NCI-H2227 treated with DMSO at 0.1 percent for 48 hours (cell line): ENCODE results near the gene CCDC71L.

Experiments used
- DNase-seq: peaks from one replicate; lab custom pipeline; 2025; lab: John Stamatoyannopoulos, UW

CCDC71L gene

DNA sequence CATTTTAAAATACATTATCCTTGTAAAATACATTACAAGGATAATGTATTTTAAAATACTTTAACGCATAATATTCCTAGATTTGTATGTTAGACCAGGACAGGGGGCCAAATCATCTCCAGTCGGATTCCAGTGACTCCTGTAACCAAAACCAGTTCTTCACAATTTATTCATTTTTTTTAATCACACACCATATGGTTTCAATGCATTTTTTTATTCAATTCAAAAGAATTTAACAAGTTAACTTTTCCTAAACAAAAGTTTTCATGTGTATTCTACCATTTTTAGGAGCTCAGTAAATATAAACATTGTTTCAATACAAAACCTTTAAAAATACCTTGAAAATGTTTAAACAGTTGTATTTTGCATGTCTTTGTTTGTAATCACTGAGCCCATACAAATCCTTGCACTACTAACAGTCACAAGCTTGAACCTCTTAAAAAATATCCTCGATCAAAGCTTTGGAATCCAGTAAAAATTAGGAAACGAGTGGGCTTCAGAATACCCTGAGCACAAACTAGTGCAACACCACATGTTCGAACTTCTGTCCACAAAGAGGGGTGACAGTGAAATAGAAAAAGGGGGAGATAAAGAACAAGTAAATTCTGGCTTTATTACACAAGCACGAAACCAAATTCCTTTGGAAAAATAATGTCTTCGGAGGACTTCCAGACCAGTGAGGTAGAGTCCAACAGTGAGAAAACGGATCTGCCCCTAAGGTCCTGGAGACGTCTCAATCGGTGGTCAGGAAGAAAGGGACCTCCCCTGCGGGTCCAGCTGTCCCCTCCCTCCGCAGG, 1.6 kb downstream of the CCDC71L start:
- no peak for DNase-seq

DNA sequence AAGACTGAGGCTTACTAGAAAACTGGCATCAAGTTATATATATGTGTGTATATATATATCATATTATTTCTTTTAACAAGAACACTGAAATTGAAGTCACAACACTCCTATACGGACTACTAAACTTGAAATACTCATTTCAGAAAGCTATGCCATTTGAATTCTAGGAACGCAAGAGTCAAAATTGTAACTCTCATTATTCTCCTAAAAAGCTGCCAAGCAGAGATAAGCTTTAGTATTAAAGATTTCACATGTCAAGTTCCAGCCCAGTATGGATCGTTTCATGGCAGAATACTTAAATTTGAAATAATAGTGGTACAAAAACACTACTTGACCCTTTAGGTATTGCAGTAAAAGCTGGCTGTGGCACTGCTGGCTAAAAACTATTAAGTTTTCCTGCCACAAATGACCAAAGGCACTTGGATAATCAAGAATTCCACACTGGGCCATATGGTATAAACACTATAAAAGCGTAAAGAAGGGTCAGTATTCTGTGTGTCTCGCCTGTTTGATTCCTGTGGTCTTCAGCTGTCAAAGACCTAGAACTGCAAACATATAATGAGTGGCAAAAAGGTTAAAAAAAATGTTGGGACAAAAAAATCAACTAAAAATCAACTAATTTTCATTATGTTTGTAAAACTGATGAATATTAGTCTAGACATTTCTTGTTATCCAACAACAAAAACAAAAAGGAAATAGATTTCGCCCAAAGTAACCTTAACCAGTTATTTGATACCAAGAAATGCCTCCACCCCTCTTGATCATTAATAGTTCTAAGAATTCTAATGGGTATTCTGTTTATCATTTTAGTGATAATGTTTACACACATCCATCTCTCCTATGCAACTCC, 2.4 kb downstream of the CCDC71L start:
- DNase-seq = no peak

DNA sequence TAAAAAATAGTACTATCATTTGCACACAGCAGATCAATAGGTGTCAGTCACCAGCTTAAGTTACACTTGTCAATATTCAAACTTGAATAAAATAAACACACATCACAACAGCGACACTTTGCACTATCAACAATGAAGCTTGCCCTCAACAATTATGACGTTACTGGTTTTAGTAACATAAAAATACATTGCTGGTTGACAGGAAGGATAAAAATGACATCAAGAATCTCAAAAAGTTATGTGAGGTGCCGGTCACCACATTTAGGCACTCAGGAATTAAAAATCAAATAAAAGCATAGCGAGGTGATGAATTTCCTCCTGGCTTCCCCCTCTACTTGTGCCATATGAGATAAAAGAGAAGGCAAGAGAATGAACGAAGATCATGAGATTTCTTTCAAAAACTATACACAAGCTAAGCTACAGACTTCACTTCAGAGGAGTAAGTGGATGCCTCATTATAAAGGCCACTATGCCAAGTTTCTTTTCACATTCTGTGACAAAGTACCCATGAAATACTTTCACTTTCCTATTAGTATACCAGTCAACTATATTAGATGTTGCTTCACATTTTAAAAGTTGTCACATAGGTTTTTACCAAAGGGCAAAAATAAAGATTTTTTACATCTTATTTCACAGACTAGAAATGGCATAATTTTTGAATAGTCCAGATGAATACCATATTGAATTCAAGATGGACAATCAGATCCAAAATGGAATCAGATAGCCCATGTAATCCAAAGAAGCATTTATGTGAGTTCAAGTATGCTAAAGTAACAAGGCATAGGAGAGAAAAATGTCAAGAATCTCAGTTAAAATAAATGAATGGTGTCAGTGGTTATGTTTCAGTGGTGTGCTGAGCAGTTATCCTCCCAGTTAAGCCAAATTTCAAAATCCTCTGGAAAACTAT, 3.6 kb downstream of the CCDC71L start:
- DNase-seq = no peak

DNA sequence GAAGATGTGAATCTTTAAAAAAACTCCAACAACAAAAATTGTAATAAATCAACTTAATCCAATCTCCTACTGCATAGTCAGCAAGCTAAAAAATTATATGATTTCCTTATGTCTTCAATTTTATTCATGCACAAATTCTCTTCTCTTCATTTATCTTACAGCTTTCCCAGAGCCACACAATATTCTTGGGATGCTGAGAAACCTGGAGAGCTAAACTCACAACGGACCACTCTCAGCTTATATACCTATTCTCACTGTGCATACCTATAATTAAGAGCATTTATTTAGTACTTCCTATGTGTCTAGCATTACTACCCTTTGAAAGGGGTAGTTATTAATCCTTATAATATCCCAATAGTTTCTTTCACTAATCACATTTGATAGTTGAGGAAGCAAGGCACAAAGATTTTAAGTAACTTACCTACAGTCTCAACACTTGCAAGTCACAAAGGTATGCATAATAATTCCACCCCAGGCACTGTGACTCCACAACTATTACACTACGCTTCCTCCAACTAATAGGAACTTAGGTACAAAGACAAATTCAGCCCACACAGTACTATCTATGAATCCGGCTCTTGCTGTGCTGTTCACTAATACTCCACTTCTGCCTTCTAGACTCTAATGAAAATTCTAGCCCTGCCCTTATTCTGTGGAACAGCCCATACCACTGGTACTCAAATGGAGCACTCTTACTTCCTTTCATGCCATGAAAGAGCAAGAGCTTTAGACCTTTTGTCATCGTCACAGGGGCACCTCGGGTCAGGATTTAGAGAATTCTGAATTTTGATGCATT, 5.1 kb downstream of the CCDC71L start:
- no peak for DNase-seq

DNA sequence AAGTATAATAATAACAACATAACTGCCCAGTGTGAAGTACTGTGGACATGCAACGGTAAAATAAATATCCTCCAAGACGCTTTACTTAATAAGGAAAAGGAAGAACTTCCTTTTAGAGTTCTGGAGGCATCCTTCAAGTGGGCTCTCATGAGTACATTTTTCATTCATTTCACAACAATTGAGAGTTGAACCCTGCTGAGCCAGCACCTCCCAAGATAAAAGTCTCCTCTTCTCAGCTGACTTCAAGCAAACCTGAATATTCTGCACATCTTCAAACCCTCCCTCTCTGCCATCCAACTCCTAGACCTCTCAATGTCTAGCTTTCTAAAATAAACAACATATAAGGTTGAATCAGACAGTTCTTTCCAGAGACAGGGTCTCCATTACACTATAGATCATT, 7.5 kb downstream of the CCDC71L start:
- no peak for DNase-seq

DNA sequence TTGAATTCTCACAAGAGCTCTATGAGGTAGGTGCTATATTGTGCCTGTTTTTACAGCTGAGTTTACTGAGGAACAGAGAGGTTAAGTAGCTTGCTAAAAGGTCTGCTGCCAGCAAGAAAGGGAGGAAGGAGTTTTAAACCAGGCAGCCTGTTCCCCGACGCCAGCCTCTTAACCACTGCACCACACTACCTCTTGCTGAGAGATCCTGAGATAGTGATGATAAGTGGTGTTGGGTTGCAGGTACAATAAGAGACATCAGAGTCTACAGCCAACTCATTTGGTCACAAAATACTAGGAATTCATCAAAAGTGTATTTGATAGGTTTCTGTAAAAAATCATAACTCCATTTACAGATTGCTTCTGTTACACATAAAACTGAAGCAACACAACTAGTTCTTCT, 8.0 kb downstream of the CCDC71L start:
- no peak for DNase-seq

DNA sequence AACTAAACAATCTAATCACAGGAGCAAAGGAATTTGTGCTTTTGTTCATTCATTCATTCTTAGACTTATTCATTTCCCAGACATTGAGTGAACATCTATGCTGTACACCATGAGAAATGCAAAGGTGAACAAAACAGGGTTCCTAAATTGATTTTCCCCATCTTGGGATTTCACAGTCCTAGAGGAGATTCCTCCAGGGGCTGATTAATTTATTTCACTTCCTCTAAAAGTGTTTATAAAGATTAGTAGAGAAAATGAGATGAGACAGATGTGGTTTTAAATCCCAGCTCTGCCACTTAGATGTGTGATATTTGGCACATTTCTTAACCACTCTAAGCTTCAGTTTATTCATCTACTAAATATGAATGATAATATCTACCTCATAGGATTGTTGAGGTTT, 8.9 kb downstream of the CCDC71L start:
- DNase-seq = no peak

DNA sequence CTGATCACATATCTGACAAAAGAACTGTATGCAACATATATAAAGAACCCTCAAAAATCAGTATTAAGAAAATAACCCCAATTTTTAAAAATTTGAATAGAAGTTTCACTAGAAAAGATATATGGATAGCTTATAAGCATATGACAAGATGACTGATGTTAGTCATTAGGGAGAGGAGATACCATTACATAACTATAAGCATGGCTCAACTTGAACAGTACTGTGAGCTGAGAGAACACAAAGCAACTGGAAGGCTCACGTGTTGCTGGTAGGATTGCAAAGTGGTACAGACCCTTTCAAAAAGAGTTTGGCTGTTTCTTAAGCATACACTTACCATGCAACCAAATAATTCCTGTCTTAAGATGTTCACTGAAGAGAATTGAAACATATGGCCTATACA, 14.7 kb downstream of the CCDC71L start:
- no peak for DNase-seq

DNA sequence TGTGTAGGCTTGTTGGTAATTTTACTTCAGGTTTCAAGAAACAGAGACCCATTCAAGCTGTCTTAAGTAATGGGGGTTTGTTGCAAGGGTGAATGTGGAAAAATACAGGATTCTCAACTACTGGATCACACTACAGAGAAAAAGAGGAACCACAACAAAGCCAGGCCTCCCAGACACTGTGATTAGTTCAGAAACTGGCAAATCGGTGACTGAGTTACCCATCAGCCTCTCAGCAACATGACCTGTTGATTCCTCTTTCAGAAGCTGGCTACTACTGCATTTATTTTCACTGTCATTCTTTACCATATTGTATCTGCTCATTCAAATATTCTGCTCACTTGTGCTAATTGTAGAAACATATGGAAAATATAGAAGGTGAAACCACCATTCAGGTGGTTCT, 16.0 kb downstream of the CCDC71L start:
- DNase-seq = no peak

DNA sequence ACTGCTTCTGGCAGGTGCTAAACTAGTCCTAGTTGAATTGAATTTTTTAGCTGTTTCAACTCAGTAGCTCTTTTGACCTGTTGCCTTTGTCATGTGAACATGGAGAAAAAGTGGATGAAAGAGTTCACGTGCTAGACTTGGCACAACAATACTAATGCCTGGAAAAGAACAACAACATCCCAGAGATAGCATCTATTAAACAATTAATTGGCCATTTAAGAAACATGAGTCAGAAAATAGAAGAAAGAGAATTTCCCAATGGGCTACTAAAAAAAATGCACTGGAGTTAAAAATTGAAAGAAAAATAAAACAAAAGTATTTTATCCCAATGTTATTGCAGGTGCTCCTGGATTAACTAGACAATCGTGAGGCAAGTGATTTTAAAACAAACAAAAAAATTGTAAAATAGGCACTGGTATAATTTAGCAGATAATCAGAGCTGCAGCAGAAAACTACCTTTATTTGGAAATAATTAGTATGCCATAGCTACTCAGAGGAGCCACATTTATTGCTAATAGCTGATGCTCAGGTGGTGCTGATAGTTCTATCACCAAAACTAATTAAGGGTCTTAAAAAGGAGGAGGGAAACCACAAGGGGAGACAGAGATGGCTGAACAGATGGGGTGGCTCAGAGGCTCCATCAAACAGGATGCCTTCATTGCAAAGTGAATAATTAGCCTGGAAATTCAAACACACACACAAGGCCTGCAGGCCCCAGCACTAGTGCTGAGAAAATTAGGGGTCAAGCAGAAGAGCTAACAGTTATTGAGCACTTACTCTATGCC, 17.6 kb downstream of the CCDC71L start:
- no peak for DNase-seq

DNA sequence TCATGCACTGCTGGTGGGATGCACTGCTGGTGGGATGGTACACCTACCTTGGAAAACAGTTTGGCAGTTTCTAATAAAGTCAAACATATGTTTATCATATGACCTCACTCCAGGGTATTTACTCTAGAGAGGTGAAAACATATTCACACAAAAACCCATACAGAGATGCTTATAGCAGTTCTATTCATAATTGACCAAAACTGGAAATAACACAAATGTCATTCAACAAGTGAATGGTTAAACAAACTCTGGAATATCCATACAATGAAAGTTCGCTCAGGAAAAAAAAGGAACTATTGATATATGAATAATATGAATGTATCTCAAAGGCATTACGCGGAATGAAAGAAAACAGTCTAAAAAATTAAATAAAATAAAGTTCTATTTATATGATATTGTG, 19.5 kb downstream of the CCDC71L start:
- no peak for DNase-seq

DNA sequence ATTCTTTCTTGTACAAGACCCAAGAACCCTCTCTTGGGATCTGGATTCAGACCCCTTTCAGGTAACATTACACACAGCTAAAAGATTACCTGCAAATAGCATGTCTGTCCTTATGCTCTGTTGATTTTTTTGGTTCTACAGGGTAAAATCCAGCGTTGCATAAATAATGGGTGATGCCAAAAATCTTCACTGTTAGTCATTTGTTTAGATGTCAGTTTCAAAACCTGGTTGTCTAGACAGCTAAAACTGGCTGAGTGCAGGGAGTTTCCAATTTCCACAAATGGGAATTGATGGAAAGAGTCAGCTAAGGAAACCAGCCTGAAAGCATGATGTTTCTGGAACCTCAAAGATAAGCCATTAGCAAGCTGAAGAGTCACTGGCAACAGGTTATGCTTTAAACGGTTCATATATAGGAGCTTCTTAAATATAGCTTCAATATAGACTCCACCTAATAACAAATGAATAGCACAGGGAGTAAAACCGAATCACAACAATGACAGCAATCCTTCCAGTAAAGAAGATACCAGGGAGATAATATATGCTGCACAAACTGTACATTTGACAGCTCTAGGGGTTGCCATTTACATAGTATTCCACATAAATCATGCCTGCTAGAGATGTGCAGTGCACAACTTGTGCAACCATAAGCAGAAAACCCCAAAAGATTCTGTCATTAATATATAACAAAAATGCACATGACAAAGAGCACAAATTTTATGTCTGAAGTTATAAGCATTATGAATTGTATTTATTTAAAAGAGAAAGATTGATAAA, 20.4 kb downstream of the CCDC71L start:
- DNase-seq = no peak

DNA sequence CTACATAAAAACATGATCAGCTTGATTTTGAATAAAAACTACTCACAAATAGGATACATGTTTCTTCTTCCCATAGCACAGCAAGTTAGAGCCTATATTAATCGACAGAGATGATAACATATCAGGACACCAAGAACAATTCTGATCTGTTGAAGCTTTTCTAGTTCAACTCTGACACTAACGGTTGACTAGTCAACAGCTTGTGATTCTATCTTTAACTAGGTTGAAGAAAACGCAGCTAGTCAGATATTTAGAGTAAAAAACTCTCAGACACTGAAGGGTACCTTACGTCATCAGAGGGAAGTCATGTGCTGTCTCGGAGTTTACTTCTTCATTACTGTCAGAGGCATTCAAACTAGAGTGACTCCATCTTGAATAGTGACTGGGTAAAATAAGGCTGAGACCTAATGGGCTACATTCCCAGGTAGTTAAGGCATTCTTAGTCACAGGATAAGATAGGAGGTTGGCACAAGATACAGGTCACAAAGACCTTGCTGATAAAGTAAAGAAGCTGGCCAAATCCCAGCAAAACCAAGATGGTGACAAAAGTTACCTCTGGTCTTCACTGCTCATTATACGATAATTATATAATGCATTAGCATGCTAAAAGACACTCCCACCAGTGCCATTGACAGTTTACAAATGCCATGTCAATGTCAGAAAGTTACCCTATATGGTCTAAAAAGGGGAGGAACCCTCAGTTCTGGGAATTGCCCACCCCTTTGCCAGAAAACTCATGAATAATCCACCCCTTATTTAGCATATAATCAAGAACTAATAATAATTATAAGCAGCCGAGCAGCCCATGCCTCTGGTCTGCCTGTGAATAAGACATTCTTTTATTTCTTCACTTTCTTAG, 21.3 kb downstream of the CCDC71L start:
- DNase-seq = no peak

DNA sequence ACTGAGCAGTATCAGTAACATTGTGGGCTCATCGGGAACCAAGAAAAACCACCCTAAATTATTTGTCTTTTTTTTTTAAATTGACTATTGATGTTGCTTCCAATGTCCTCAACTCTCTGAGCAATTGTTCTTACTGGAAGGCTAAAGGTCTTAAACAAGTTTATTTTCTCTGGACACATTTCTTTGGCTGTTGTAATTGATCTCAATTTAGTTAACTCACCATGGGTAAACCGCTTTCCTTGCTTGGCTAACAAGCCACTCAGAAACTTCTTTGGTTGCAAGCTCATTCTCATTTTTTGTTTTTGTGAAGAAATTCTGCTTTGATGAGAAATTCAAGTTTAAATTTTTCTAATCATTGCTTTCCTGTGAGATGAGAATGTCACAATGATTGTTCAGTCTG, 25.5 kb downstream of the CCDC71L start:
- no peak for DNase-seq

DNA sequence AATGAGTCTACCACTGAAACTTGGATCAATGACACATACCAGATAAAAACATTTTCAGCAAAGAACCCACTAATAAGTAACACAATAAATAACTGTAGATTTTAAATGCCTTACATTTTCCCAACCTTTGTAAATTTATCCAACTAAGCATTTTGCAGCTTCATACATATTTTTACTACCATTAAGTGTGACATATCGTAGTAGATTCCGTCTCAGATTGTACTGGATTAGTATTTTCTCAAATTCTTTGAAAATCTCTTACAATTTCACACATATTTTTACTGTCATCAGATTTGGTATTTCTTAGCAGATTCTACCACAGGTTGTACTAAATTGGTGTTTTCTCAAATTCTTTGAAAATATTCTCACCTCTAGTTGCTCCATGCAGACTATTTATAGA, 26.0 kb downstream of the CCDC71L start:
- DNase-seq = no peak

DNA sequence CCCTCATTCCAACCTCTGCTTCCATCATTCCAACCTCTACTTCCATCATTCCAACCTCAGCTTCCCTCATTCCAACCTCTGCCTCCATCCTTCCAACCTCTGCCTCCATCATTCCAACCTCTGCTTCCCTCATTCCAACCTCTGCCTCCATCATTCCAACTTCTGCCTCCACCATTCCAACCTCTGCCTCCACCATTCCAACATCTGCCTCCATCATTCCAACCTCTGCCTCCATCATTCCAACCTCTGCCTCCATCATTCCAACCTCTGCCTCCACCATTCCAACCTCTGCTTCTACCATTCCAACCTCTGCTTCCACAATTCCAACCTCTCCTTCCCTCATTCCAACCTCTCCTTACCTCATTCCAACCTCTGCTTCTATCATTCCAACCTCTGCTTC, 30.3 kb downstream of the CCDC71L start:
- no peak for DNase-seq

DNA sequence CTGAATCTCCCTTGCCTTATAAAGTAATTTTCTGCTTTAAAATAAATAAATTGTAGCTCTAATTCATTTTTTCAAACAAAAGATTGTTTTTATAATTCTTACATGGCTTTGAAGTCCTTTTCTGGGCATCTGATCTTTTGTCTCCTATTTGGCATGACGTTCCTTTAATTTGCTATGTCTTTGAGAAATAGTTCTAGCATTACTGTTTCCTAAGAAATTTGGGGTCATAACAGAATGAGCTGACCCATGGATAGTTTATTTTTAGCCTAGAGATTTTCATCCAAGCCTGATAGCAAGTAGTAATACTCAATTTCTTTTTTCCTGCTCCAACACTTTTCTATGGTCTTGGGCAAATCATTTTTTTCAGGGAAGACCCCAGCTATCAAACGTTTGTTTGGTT, 31.4 kb downstream of the CCDC71L start:
- DNase-seq = no peak

DNA sequence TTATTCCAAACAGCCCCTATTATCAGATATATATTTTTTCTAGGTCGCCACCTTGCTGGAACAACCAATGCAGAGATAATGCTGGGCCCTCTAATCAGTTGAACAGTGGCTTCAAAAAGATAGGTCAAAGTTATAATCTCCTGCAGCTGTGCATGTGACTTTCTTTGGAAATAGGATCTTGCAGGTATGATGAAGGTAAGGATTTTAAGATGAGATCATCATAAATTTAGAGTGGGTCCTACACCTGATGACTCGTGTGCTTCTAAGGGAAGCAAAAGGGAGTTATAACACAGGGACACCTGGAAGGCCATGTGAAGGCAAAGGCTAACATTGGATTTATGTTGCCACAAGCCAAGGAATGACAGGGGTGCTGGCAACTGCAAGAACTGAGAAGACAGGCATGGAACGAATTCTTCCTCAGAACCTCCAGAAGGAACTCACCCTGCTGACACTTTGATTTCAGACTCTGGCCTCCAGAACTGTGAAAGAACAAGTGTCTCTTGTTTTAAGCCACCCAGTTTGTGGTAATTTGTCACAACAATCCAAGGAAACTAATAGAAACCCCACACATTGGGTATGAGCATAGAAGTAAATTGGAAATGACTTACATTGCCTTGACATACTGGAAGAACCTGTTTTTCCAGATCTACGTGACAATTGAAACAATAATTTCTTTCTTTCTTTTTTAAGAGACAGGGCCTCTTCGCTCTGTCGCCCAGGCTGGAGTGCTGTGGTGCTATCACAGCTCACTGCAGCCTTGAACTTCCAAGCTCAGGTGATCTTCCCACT, 34.4 kb downstream of the CCDC71L start:
- no peak for DNase-seq
